GM21423 (cell line): ENCODE measurements around the gene INSYN2A.

Experiments used
- ATAC-seq: cut with Tn5 transposase; IDR thresholded peaks from one replicate; pipeline ENCODE4 v1.9.1; 2021; ENCODE audit warnings: mild to moderate bottlenecking, moderate library complexity; ENCODE audit not compliant: unreplicated experiment

Gene INSYN2A

GRCh38 chr10:127195571-127196281 lies 665 bp downstream of the INSYN2A start:
- no peak for ATAC-seq

DNA sequence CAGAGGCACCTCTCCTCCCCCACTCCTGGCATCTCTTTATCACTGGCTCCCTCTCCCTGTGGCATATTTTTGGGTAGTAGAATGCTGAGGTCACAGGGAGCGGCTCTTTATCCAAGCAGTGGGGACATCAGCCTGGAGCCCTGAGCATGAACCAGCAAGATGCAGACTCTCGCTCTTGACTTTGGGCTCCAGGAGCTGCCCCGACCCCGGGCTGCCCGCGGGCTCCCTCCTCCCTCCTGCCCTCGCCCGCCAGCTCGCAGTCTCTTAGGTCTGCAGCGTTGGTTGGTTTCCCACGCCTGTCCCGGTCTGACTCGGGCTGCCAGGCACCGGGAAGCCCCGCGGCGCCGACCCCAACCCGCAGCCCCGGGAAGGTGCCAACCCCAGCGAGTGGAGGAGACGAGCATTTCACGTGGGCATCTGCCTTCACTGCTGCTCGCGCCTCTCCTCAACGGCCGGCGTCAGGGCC lies 1.3 kb downstream of the INSYN2A start:
- no peak for ATAC-seq

DNA sequence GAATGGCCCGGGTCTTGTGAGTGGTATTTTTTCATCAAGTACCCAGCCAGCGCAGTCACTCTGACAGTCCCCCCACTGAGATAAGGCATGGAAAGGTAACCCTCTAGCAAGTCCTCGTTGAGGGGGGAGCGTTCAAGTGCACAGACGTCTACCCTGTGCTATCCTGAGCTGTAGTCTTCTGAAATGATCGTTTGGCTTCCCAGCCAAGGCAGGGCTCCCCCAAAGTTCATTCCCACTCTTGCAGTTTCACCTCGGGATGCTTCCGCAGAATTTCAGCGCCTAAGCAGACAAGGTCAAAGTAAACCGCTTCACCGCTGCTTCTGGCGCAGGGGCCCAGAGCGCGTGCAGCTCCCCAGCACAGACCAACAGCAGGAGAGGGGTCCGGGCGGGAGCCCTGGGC lies 1.8 kb downstream of the INSYN2A start:
- ATAC-seq, result no peak

- ATAC-seq, result no peak
These were observed 2.3 kb downstream of the INSYN2A start for GRCh38 chr10:127194111-127194510.

- ATAC-seq, result no peak
These were observed 3.3 kb downstream of the INSYN2A start for GRCh38 chr10:127193125-127193524.

DNA sequence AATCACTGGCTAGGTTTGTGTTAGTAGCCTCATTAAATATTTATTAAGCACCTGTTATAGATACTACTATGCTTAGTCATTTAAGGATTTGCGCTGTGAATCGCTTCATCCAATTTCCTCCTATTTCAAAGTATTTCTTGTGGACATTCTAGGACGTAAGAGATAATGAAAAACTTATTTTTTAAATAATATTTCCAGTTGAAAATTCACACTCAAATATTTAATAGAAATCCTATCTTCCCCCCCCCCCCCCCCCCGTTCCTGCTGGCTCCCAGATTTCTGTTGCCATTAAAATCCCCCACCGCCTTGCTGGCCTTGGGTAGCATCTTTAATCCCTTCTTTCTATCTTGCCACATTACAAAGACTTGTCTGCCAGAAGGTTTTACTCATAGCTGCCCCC lies 6.0 kb downstream of the INSYN2A start:
- no peak for ATAC-seq

GRCh38 chr10:127189226-127189625 lies 7.2 kb downstream of the INSYN2A start:
- no peak for ATAC-seq

DNA sequence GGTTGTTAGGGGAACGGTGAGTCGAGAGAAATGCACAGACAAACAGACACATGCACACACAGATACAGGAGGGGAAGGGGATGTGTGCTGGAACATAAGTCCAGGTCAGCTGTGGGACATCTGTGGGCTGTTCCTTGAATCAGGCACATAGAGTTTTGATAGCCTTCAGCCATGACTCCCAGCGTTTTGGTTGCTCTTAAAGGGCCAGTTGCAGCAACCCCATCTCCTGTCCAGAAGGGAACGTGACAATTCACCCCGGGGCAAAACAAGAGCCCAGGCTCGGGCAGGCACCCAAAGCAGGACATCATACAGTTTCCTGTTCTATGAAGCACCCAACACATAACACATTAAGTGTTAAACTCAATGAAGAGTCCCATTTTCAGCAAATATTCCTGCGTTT lies 9.6 kb downstream of the INSYN2A start:
- no peak for ATAC-seq

DNA sequence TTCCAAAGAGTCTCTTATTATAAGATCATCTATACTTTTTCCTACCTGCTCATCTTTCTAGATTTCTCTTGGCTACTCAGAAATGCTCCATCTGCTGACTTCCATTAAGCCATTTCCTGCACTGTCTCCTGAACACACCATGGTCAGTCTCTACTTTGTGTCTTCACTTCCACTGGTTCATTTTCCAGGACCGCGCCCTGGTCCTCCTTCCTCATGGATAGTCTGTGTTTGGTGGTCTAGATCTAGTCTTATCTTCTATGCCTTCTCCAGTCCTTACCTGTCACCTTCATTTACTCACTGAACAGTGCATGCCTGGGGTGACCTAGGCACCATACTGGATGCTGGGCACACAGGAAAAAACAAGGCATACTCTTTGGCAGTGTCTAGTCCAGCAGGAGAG lies 11.8 kb downstream of the INSYN2A start:
- no peak for ATAC-seq

- no peak for ATAC-seq
These were observed 14.2 kb downstream of the INSYN2A start for GRCh38 chr10:127182161-127182560.

DNA sequence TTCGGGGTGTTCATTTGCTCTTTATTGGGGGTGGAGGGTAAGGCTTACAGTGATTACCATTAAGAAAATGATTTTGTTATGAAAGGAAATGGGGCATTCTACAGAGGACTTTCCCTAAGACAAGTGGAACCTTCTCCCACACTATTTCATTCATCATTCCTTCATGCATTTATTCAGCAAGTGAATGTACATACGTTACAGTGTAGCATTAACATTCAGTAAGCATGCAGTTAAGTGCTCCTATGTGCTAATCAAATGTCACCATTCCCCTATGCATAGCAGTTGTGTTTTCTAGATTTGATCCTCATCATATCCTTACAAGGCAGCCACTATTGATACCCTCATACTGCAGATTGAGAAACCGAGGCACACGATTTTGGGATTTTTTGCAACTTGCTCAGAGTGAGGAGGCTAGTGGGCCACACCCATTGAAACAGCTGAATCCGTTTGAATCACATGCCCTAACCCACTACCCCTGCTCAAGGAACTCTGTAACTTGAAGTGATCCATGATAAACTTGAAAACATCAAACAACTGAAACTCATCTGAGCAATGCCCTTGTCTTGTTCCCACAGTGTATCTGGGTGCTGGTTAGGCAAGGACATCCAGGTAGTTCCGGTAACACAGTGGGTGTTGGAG lies 16.7 kb downstream of the INSYN2A start:
- ATAC-seq, result no peak

DNA sequence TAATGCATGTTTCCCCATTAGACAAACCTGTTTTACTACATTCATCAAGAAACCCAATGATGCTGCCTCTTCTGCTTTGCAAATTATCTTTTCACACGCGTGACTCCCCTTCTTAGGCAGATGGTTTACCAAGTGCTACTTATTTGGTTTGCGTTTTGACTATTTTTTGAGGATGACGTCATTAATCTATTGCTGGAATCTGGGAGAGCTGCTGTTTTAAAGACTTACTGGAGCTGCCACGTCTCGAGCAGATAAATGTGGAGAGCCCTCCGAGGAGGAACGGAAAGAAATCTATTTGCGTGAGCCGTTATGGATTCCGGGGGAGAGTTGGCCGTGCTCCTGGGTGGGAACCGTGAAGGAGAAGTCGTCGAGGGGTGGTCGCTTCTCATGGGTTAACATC lies 19.7 kb downstream of the INSYN2A start:
- no peak for ATAC-seq

- no peak for ATAC-seq
These were observed 20.9 kb downstream of the INSYN2A start for GRCh38 chr10:127175357-127176110.

GRCh38 chr10:127174866-127175265 lies 21.5 kb downstream of the INSYN2A start:
- ATAC-seq, result no peak

GRCh38 chr10:127168261-127168660 lies 28.1 kb downstream of the INSYN2A start:
- ATAC-seq, result no peak

DNA sequence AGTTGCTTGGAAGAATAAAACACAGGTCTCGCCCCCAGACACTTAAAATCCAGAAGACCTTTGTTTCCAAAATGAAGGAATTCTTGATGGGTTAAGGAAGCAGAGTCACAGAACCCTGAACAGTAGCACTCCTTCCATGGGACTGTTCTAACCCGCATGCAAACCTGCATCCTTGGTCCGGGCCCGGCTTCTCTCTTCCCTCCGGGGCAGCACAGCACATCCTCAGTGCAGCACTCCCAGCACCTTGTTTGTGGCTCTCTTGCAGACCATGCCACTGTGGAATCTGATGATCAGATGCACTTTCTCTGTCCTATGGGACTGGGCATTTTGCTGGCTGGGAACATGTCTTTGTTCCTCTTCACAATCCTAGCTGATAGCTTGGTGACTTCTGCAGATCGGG lies 33.5 kb downstream of the INSYN2A start:
- ATAC-seq, result no peak

GRCh38 chr10:127161482-127161881 lies 34.9 kb downstream of the INSYN2A start:
- no peak for ATAC-seq

- no peak for ATAC-seq
These were observed 36.6 kb downstream of the INSYN2A start for GRCh38 chr10:127159648-127160245.

GRCh38 chr10:127158662-127159061 lies 37.7 kb downstream of the INSYN2A start:
- ATAC-seq, result no peak

GRCh38 chr10:127157506-127158200 lies 38.7 kb downstream of the INSYN2A start:
- ATAC-seq, result no peak

DNA sequence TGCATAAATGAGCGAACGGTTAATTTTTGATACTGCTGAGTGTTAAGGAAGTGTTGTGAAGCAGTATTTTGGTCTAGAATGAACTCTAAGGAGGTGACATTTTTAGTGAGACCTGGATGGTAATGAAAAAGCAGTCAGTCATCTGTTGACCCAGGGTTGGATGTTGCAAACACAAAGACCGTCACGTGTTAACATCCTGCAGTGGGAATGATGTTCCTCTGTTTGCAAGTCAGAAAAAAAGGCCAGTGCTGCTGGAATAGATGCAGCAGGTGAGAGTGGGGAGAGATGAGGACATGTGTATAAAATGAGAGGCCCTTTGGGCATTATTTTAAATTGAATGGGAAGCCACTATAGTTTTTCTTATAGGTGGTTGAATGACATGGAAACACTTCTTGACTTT lies 39.3 kb downstream of the INSYN2A start:
- ATAC-seq, result no peak
